OCI-M2 (cell line): Measurements from ENCODE around the gene DAGLA.

Experiments used
- DNase-seq: peaks from one replicate; lab custom pipeline; 2025; ENCODE audit not compliant: unreplicated experiment; lab: John Stamatoyannopoulos, UW

Gene DAGLA

DNA sequence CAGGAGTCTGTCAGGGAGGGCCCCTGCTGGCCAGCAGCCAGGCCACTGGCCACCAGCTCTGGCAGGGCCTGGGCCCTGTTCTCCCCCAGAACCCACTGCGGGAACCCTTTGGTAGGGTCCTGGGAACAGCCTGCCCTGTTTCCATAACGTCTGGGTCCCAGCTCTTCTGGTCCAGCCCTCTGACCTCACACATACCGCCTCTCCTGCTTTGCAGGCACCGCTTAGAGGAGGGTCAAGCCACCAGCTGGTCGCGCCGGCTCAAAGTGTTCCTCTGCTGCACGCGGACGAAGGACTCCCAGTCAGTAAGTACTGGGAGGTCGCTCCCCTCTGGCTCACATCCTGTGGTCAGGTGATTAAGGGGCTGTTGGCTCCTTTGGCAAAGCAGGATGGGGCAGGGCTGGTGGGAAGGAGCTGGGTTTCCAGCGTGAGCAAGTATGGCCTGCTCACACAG lies 45.6 kb downstream of the DAGLA start:
- no peak for DNase-seq

DNA sequence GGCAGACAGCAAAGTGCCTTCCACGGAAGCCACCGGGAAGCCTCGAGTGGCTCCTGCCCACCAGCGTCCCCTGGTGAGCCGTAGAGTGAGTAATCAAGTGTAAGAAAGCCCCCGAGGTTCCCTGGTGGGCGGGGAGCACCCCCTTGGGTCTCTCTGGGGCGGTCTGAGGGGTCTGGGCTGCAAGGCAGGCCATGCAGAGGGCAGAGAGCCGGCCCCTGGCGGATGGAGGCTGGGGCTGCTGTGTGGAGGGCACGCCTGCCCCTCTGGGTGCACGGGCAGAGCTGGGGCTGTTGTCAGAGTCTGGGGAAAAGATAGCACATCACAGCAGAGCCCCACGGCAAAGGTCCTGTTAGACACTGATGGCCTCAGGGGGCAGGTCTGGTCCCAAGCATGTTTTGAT lies 46.6 kb downstream of the DAGLA start:
- DNase-seq: no peak

DNA sequence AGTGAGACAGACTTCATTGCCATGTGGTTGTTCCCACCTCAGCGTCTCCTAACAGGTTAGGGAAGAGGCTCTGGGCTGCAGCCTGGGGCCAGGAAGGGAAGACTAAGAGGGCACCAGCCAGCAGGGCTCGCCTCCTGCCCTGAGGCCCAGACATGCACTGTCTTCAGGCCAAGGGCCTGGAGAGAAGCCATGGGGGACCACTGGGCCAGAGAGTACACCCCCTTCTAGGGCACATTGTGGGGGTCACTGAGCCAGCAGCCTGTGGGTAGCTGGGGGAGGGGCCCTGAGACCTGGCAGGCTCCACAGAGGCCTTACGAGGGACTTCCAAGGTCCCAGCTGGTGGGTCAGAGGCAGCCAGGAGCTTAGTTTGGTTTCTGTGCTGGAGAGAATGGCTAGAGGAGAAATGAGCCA lies 47.2 kb downstream of the DAGLA start:
- no peak for DNase-seq

- no peak for DNase-seq
Measured at GRCh38 chr11:61728066-61728939, 48.1 kb downstream of the DAGLA start.

- DNase-seq: no peak
Measured at GRCh38 chr11:61728940-61729219, 48.7 kb downstream of the DAGLA start.

- DNase-seq: no peak
Measured at GRCh38 chr11:61730240-61730994, 50.2 kb downstream of the DAGLA start.

- DNase-seq: no peak
Measured at GRCh38 chr11:61731211-61731951, 51.2 kb downstream of the DAGLA start.

DNA sequence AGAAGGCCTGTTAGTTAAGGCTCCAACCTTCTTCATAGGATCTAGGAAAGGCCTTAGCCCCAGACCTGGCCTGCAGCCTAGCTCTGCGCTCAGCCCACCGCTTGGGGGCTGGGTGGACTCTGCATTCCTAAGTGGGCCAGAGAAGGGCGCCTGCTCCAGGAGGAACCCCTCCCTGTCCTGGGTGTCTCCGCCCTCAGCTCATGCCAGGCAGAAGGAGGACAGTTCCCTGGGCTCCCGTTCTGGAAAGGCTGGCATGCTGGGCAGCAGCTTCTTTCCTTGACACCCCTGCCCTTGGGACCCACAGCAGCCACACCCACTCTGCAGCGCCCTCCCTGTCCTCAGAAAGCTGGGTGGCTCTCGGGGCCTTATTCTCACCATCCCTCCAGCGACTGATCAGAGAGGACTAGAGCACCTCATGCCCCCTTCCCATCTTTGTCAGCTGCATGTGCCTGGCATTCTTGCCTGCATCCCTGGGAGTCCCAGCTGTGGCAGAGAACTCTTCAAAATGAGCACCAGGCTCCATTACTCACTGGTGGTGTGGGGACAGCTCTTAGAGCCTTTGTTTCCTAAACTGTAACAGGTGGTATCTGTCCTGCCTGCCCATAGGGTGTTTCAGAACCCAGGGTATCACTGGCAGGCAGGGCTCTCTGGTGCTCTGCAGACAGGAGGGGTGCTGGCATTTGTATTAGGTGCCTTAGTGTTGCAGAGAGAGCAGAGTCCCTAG lies 51.9 kb downstream of the DAGLA start:
- DNase-seq: no peak

- no peak for DNase-seq
Measured at GRCh38 chr11:61732705-61733104, 52.5 kb downstream of the DAGLA start.

DNA sequence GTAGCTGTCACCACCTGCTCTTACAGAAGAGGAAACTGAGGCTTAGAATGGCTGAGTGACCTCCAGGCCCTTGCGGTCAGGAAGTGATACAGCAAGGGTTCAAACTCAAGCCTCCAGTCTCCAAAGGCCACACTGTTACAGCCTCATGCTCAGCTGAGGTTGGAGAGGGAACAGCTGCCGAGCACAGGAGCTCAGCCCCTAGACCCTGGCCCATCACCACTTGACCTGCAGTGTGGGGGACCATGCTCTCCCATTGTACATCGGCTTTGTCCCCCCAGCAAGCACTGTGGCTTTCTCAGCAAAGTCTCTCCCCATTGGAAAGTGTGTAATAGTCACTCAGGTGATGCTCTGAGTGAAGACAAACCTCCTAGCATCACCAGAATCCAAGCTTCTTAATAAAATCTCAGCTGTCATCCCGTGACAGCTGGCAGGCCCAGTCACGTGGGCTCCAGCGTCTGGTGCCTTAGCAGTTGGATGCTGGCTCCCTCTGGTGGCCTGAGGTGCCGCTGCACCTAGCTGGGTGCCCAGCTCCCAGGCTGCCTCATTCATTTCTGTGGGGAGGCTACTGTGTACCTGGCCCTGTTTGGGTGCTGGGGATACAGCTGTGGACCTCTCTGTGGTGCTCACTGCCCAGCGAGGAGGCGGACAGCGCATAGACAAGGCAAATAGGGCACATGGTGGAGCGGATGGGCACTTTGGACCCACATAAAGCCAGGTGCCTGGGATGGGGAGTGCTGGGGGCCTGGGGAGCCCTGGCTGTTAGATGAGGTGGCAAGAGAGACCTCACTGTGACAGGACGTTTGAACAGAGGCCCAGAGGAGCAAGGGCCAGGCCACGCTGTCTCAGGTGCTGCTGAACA lies 53.2 kb downstream of the DAGLA start:
- peak; percentile 8 for DNase-seq

GRCh38 chr11:61734767-61735166 lies 54.6 kb downstream of the DAGLA start:
- no peak for DNase-seq

DNA sequence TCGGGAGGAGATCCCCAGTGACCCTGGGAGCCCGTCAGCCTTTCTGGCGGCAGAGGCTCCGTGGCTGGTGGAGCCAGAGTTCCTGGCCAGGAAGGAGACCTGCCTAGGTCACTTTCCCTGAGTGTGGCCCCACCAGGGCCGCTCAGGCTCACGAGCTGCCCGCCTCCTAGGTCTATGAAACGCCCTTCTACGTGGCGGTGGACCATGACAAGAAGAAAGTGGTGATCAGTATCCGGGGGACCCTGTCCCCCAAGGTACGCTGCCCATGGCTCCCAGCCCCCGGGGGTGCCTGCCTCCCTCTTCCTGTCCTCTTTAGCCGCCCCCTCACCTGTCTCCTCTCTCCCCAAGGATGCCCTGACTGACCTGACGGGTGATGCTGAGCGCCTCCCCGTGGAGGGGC lies 55.2 kb downstream of the DAGLA start:
- no peak for DNase-seq

- no peak for DNase-seq
Measured at GRCh38 chr11:61736310-61736709, 56.1 kb downstream of the DAGLA start.

- DNase-seq: no peak
Measured at GRCh38 chr11:61737131-61737530, 56.9 kb downstream of the DAGLA start.

- DNase-seq: no peak
Measured at GRCh38 chr11:61737636-61738386, 57.6 kb downstream of the DAGLA start.

DNA sequence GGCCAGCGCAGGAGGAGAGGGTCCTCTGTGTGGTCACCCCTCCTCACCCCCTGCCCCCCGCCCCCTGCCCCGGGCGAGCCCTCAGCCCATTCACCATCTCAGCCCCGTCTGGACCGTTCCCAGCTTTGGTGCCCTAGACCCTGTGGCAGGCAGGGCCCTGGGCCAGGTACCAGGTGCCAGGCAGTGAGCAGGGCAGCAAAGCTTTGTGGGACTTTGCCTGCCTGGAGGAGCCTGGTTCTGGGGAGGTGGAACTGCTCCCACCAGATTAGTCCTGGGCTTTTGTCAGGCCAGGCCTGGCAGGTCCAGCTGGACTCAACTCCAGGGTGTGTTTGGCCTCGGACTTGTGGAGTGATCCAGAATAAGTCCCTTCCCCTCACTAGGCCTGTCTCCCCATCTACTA lies 58.6 kb downstream of the DAGLA start:
- DNase-seq: no peak

DNA sequence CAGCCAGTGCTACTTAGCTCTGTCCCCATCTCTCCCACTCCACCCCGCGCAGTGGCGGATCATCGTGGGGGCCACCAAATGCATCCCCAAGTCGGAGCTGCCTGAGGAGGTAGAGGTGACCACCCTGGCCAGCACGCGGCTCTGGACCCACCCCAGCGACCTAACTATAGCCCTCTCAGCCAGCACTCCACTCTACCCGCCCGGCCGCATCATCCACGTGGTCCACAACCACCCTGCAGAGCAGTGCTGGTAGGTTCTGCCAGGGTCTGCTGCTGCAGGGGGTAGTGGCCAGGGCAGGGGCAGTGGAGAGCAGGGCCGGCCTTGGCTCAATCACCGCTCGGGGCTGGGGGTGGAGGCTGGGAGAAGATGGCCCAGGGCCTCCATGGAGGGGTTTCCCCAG lies 59.2 kb downstream of the DAGLA start:
- no peak for DNase-seq

- DNase-seq: no peak
Measured at GRCh38 chr11:61739966-61740365, 59.8 kb downstream of the DAGLA start.

DNA sequence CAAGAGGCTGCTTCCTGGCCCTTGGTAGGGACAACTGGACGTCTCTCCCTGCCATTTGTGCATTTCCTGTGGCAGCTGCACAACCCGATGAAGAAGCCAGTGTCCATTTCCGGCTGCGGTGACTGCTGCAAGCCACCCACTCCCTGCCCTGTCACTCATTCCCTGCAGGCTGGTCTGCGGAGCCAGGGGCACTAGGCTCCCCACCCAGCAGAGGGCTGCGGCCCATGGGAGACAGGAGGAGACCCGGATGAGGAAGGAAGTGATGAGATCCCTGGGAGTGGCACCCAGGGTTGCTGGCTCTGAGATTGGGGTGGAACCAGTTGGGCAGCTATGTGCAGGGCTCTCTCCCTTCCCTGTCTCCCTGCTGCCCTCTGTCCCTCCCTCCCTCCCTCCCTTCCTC lies 62.2 kb downstream of the DAGLA start:
- no peak for DNase-seq
